Measurements from ENCODE around the gene FAM174C.

The FAM174C gene

DNA sequence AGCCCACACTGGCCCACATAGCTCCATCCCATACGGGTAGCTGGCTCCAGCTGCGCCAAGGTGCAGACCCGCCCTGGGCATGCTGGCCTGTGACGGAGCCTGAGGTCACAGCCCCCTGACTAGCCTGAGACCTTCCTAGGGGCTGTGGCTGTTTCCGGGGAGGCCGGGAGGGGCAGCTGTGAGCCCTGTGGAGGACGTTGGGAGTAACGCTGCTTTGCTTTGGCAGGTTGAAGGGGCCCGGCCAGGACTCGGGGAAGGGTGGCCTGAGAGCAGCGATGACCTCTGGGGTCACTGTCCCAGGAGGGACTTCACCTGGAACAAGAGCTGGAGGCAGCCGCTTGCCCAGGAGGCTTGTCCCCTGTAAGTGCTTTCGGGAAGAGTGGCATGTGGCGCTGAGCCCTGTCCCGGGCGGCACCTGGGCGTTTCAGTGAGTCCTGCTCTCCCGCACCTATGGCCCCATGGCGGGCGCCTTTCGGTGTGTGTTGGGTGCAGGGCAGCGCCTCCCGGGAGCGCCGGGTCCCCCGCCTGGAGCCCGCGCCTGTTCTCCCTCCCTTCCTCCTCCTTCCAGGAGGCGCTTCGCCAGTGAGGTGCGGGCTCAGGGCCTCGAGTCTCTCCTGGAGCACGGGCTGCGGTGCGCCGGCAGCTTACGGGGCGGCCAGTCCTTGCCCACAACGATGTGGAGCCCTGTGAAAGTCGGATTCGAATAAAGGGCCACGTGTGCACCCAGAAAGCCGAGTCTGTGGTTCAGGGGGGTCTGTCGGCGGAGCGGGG, 1.1 kb upstream of the FAM174C start:
- no peak for DNase-seq (ENCODE audit: low read depth)

DNA sequence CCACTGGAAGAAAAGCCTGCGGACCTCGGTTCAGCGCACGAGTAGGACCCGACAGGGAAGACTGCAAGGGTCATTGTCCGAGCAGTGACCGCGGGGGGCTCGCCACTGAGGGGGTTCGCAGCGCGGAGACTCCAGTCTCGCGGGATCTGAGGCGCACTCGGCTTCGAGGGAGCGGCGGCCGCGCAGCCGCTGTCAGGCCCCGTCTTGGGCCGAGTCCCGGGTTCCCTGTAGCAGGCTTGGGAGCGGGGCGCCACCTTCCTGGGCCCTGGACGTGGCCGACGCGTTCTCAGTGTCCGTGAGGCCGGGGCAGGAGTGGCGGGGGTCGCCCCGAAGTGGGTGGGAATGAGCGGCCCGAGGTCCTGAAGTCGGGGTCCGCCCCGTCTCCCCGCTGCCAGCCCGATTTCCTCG, 474 bp upstream of the FAM174C start:
- H3K4me3 ChIP-seq (ENCODE audit: low read depth, low read length) = peak overlapping the region; percentile 91
- TF ChIP-seq, protein P1, sequence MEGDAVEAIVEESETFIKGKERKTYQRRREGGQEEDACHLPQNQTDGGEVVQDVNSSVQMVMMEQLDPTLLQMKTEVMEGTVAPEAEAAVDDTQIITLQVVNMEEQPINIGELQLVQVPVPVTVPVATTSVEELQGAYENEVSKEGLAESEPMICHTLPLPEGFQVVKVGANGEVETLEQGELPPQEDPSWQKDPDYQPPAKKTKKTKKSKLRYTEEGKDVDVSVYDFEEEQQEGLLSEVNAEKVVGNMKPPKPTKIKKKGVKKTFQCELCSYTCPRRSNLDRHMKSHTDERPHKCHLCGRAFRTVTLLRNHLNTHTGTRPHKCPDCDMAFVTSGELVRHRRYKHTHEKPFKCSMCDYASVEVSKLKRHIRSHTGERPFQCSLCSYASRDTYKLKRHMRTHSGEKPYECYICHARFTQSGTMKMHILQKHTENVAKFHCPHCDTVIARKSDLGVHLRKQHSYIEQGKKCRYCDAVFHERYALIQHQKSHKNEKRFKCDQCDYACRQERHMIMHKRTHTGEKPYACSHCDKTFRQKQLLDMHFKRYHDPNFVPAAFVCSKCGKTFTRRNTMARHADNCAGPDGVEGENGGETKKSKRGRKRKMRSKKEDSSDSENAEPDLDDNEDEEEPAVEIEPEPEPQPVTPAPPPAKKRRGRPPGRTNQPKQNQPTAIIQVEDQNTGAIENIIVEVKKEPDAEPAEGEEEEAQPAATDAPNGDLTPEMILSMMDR (IDR thresholded peaks at IDR 0.05; ENCODE audit: control insufficient read depth, extremely low read depth, insufficient read depth) = no peak
- DNase-seq (ENCODE audit: low read depth) = no peak

More for the DNA sequence above, 1.1 kb upstream of the FAM174C start:
- TF ChIP-seq, protein P1 (IDR thresholded peaks at IDR 0.05; ENCODE audit: control insufficient read depth, extremely low read depth, insufficient read depth) = no peak
- H3K4me3 ChIP-seq (ENCODE audit: low read depth, low read length) = peak overlapping the region; percentile 91

DNA sequence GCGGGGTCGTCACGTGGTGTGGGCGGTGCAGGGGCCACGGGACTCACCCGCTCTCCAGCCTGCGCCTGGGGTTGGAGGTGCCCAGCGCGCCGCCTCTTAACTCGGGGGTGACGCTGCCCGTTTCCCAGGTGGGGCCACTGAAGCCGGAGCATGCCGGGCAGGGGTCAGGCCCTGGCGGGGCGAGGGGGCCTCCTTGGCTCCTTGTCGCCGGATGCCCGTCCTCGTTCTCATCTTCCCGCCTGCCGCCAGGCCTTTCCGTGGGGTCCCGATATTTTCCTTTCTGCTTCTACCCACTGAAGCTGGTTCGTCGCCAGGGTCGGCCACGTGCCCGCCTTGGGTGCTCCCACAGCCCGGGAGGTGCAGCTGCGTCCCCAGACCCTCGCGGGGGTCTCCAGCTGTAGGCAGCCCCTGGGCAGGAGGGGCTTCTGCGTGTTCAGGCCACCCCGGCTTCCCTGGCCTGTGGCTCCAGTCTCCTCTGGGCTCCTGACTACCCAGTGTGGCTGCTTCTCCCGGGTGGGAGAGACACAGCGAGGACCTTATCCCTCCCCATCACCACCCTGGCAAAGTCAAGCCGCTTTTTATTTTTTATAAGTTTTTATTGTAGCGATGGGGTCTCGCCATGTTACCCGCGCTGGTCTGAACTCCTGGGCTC, 772 bp downstream of the FAM174C start:
- TF ChIP-seq, protein P1 (IDR thresholded peaks at IDR 0.05; ENCODE audit: control insufficient read depth, extremely low read depth, insufficient read depth) = no peak
- DNase-seq (ENCODE audit: low read depth) = no peak
- peak overlapping the region; percentile 91 for H3K4me3 ChIP-seq (ENCODE audit: low read depth, low read length)

DNA sequence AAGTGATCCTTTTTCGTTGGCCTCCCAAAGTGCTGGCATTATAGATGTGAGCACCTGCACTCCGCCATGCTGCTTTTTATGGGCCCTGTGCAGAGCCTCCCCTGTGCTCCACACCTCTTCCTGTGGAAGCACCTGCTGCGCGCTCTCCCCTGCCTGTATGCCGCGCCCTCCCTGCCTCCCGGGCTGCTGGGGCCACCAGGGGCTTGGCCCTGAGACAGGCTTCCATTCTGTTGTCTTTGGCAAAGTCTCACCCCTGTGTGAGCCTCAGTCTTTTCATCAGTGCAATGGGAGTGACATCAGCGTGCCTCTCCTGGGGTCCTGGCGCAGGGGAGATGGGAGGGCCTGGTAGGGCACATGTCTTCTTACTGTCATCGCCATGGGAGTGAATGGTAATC, 1.3 kb downstream of the FAM174C start:
- no peak for DNase-seq (ENCODE audit: low read depth)
- TF ChIP-seq, protein P1 (IDR thresholded peaks at IDR 0.05; ENCODE audit: control insufficient read depth, extremely low read depth, insufficient read depth) = no peak
- H3K4me3 ChIP-seq (ENCODE audit: low read depth, low read length) = peak overlapping the region; percentile 91

DNA sequence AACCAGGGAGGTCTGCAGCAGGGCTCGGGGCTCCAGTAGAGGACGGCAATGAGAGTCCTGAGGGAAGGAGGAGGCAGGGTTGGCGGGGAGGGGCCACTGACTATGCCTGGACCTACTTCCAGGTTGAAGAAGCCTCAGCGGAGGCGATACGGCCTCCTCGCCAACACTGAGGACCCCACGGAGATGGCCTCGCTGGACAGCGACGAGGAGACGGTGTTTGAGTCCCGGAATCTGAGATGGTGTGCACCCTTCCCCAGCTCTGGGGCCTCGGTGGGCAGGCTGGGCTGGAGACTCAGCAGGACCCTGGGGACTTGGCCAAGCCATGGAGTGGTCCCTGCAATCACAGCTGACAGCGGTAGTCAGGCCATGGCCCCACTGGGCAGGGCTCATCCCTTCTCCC, 1.7 kb downstream of the FAM174C start:
- TF ChIP-seq, protein P1 (IDR thresholded peaks at IDR 0.05; ENCODE audit: control insufficient read depth, extremely low read depth, insufficient read depth) = no peak
- H3K4me3 ChIP-seq (ENCODE audit: low read depth, low read length) = peak overlapping the region; percentile 91

DNA sequence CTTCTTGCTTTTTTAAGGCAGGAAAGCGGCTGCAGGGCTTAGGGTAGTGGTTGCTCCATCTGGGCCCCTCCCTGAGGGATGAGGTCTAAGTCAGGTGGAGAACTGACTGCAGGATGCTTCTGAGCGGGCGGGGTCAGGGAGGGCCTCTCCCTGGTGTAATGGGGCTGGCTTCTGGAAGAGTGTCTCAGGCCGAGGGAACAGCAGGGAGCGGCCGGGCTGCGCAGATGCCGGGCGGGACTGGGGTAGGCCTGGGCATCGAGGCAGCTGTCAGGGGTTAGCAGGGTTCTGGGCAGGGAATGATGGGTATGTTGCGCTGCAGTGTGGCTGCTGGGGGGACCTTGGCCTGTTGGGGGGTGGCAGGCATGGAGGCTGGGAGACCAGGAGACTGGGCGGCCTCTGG, 2.7 kb downstream of the FAM174C start:
- TF ChIP-seq, protein P1 (IDR thresholded peaks at IDR 0.05; ENCODE audit: control insufficient read depth, extremely low read depth, insufficient read depth) = no peak
- H3K4me3 ChIP-seq (ENCODE audit: low read depth, low read length) = no peak overlapping the region
- no peak for DNase-seq (ENCODE audit: low read depth)

More for the DNA sequence above, 1.7 kb downstream of the FAM174C start:
- no peak for DNase-seq (ENCODE audit: low read depth)
